ENCODE measurements around the gene SUPT4H1.
A peak's percentile ranks its signal among the peaks of the same experiment; 100 is the strongest.

The SUPT4H1 gene

GRCh38 chr17:58316260-58316960 is 35.6 kb downstream of the SUPT4H1 start:
- DNase-seq = no peak

DNA sequence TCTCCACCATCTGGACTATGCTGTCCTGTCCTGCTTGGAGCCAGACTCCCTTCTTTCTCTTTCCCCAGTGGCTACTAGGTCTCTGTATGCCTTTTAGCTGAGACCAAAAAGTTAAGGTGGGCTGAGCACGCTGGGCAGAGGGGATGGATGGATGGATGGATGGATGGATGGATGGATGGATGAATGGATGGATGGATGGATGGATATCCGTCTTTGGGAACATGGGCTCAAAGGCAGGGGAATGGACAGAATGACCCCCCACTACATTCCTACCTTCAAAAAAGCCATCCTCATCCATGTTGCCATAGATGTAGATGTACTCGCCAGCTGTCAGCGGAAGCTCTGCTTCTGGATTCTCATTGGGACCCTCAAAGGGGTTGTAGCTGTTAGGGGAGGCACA is 36.3 kb downstream of the SUPT4H1 start:
- DNase-seq = no peak

DNA sequence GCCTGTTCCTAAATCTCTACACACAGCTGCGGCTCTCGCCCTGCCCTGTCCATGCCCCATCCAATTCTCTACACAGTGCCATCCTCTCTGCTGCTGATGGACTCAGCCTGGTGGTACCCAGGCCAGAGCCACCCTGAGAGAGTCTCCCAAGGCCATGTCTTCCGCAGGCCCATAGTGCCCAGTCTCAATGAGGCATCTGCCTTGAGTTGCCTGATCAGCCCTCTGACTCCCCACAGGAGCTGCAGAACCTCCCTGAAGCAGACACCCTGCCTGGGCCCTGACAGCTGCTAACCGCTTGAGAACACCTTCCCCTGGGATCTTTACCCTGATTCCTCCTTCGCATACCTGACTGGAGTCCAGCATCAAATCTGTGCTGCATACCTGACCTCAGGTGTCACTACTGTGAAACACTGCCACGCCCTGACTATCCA is 36.7 kb downstream of the SUPT4H1 start:
- no peak for DNase-seq

DNA sequence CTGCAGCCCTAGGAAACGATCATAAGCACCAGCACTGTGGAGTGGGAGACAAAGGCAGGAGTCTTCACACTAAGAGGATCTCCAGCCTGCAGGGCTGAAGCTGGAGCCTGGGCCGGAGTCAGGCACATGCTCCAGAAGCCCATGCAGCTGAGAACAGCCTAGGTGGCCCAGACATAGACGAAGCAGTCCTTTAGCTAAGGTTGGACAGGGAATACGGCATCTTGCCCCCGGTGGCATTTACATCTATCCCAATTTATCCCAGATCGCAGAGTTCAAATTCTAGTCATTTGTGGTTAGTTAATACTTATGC is 37.3 kb downstream of the SUPT4H1 start:
- DNase-seq = no peak

GRCh38 chr17:58313815-58314705 is 37.9 kb downstream of the SUPT4H1 start:
- DNase-seq = no peak

- DNase-seq = no peak
Observed at GRCh38 chr17:58312829-58313228, 39.2 kb downstream of the SUPT4H1 start.

GRCh38 chr17:58312021-58312630 is 39.9 kb downstream of the SUPT4H1 start:
- no peak for DNase-seq

- no peak for DNase-seq
Observed at GRCh38 chr17:58311429-58311894, 40.5 kb downstream of the SUPT4H1 start.

- DNase-seq = no peak
Observed at GRCh38 chr17:58310511-58311428, 41.2 kb downstream of the SUPT4H1 start.

DNA sequence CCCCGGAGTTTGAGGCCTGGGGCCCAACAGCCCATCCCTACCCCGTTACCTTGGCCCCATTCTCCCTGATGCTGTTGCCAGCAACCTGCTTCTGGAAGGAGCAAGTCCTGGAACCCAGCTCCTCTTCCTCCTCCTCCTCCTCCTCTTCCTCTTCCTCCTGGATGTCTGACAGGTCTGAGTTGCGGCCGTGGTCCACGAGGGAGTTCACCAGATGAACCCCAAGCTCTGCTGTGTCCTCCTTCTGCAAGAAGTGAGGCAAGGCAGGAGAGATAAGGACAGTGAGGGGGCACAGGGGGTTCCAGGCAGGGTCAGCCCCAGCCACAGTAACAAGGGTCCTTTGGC is 42.1 kb downstream of the SUPT4H1 start:
- DNase-seq = no peak

- no peak for DNase-seq
Observed at GRCh38 chr17:58308985-58309917, 42.8 kb downstream of the SUPT4H1 start.

GRCh38 chr17:58308173-58308984 is 43.6 kb downstream of the SUPT4H1 start:
- DNase-seq = no peak

DNA sequence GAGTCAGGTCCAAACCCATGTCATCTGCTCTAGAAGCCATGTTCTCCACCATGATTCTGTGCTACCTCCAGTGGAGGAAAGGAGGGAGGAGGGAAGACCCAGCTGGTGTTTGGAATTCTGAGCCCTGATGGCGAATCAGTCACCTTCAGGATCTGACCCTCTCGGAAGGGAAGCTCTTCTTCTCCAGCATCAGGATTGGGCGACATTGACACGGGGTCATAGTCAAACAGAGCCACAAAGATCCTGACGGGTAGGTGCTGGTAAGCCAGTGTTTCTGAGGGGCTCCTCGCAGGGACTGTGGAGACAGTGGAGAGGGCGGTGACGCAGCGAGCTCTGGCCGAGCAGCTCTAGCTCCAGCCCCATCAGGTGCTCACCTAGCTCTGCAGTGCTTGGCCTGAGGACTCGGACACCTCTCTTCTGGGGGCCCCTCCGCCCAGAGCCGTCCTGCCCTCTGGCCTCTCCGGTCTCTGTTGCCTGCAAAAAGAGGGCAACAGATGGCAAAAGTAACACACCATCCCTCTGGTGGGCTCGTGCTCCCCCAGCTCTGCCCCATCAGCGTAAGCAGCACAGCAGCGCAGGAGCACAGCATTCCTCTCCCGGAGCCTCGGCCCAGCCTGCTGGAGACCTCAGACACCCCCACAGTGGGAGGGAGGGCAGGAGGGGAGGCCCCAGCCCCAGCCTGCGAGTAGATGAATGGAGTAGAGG is 44.4 kb downstream of the SUPT4H1 start:
- no peak for DNase-seq

DNA sequence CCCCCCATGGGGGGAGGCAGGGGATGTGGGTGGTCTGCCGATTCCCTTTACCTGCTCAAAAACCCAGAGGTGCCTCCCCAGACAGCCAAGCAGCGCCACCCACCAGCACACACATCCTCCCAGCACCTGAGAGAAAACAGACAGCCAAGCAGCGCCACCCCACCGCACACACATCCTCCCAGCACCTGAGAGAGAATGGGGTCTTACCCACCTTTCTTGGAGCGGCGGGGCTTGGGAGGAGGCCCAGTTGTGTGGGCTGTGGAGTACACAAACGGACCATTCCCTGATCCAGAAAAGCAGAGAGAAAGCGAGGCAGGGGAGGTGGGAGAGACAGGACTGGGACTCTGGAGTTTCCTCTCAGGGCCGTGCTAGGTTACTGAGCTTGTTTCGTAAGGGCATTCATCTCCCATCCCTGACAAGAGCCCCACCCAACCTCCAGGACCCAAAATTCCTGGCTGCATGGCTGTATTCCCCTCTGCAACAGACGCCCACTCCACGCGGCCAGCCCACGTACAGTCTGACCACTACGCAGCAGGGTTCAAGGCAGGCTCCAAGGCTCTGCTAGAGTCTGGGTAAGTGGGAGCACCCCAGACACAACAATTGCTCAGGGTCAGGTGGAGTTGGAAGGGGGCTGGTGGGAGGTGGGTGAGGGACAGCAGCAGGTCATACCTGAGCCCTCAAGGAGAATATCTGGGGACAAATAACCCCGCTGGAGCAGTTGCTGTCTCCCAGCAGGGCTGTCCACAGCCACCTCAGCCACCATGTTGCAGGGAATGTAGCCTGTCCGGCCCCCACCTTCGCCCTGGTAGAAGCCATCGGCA is 45.7 kb downstream of the SUPT4H1 start:
- DNase-seq = no peak

- DNase-seq = no peak
Observed at GRCh38 chr17:58305626-58306025, 46.4 kb downstream of the SUPT4H1 start.

DNA sequence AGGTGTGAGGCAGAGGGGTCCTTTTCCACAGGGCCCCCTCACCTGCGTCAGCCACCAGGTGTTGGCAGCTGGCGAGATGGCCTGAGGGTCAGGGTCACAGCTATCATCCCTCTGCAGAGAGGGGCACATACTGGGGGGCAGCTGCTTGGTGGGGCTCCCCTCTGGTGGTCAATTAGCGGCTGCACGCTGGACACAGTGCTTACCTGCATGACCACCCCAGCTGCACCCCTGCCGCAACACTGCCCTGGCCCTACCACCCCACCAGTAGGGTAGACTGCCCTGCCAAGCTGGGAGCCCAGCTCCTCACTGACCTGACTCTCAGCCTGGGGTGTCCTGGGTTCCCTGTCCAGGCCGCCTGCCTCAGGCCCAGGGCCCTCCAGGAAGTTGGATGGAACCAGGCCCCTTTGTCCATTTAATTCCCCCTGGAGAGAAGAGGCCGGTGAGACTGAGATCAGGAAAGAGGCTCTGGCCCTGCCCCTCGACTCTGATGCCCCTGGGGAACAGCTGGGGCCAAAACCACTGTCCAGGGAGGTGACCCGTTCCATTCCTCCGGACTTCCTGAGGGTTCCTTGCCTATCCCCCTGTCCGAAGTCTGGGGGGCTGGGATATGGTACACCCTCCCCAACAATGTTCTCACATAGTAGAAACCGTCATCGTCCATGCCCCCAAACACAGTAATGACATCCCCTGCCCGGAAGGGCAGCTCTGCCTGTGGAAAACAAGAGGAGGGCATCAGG is 47.1 kb downstream of the SUPT4H1 start:
- DNase-seq = no peak

GRCh38 chr17:58303971-58304749 is 47.8 kb downstream of the SUPT4H1 start:
- peak; percentile 49 for DNase-seq

Data from NCI-H1105 (cell line).